ENCODE results near the gene CD164L2.

CD164L2 gene

GRCh38 chr1:27372808-27373690 is 10.1 kb downstream of the CD164L2 start:
- Histone ChIP-seq H3K27ac (ENCODE audit: low read depth, low read length) (no peak overlapping the region), H3K79me1 (ENCODE audit: low read length) (no peaks in the 10 kb centered on the region), H3K23ac (ENCODE audit: low read length) (no peak overlapping the region), H3K79me2 (ENCODE audit: control insufficient read depth, insufficient read depth, low read length) (no peaks in the 10 kb centered on the region), H3K18ac (ENCODE audit: low read length) (no peak overlapping the region), H3K4ac (ENCODE audit: low read depth, low read length) (no peak overlapping the region), H3K4me3 (ENCODE audit: low read length) (no peak overlapping the region), H4K5ac (ENCODE audit: low read length) (no peak overlapping the region), H2BK5ac (ENCODE audit: low read length) (no peak overlapping the region), H3K9ac (ENCODE audit: low read length) (no peak overlapping the region), H2AK5ac (ENCODE audit: low read length) (no peak overlapping the region), H3K56ac (ENCODE audit: low read length) (no peak overlapping the region), H3K4me2 (ENCODE audit: low read length) (no peak overlapping the region), H2BK15ac (replicated peaks; ENCODE audit: low read depth) (no peak overlapping the region), H2BK120ac (ENCODE audit: low read depth, low read length) (no peak overlapping the region), H4K8ac (ENCODE audit: low read depth, low read length) (no peak overlapping the region), H3K4me1 (ENCODE audit: control insufficient read depth, low read depth, low read length) (no peaks in the 10 kb centered on the region), H3K36me3 (ENCODE audit: control insufficient read depth, insufficient read depth, low read length) (no peaks in the 10 kb centered on the region), H3K27me3 (ENCODE audit: insufficient read depth, low read length, poor library complexity) (no peaks in the 10 kb centered on the region)
- peak; percentile 72 for DNase-seq
- WGBS (ENCODE audit: extremely low coverage, insufficient coverage, low lambda C conversion rate) = no CpG with 5 or more reads among the region's 11 CpGs

- Histone ChIP-seq H3K36me3 (ENCODE audit: control insufficient read depth, insufficient read depth, low read length) (no peaks in the 10 kb centered on the region), H3K27ac (ENCODE audit: low read depth, low read length) (no peak overlapping the region), H2BK5ac (ENCODE audit: low read length) (no peak overlapping the region), H3K9ac (ENCODE audit: low read length) (no peak overlapping the region), H3K4ac (ENCODE audit: low read depth, low read length) (no peak overlapping the region), H3K23ac (ENCODE audit: low read length) (no peak overlapping the region), H3K4me3 (ENCODE audit: low read length) (no peak overlapping the region), H2BK15ac (replicated peaks; ENCODE audit: low read depth) (no peak overlapping the region), H2AK5ac (ENCODE audit: low read length) (no peak overlapping the region), H3K27me3 (ENCODE audit: insufficient read depth, low read length, poor library complexity) (no peaks in the 10 kb centered on the region), H3K56ac (ENCODE audit: low read length) (no peak overlapping the region), H4K5ac (ENCODE audit: low read length) (no peak overlapping the region), H3K4me2 (ENCODE audit: low read length) (no peak overlapping the region), H3K18ac (ENCODE audit: low read length) (no peak overlapping the region), H4K8ac (ENCODE audit: low read depth, low read length) (no peak overlapping the region), H2BK120ac (ENCODE audit: low read depth, low read length) (no peak overlapping the region), H3K79me2 (ENCODE audit: control insufficient read depth, insufficient read depth, low read length) (no peaks in the 10 kb centered on the region), H3K79me1 (ENCODE audit: low read length) (no peaks in the 10 kb centered on the region), H3K4me1 (ENCODE audit: control insufficient read depth, low read depth, low read length) (no peaks in the 10 kb centered on the region)
- WGBS (ENCODE audit: extremely low coverage, insufficient coverage, low lambda C conversion rate) = no CpG with 5 or more reads among the region's 19 CpGs
- DNase-seq = no peak
Measured at GRCh38 chr1:27372022-27372807, 10.9 kb downstream of the CD164L2 start.

GRCh38 chr1:27368869-27369582 is 14.1 kb downstream of the CD164L2 start:
- Histone ChIP-seq H3K4me3 (ENCODE audit: low read length) (no peak overlapping the region), H3K36me3 (ENCODE audit: control insufficient read depth, insufficient read depth, low read length) (no peaks in the 10 kb centered on the region), H3K23ac (ENCODE audit: low read length) (no peak overlapping the region), H3K9ac (ENCODE audit: low read length) (no peak overlapping the region), H3K18ac (ENCODE audit: low read length) (no peak overlapping the region), H3K4me2 (ENCODE audit: low read length) (no peak overlapping the region), H3K56ac (ENCODE audit: low read length) (no peak overlapping the region), H2AK5ac (ENCODE audit: low read length) (no peak overlapping the region), H3K79me1 (ENCODE audit: low read length) (no peaks in the 10 kb centered on the region), H2BK120ac (ENCODE audit: low read depth, low read length) (no peak overlapping the region), H4K5ac (ENCODE audit: low read length) (no peak overlapping the region), H3K79me2 (ENCODE audit: control insufficient read depth, insufficient read depth, low read length) (no peaks in the 10 kb centered on the region), H3K27ac (ENCODE audit: low read depth, low read length) (no peak overlapping the region), H2BK5ac (ENCODE audit: low read length) (no peak overlapping the region), H2BK15ac (replicated peaks; ENCODE audit: low read depth) (no peak overlapping the region), H3K27me3 (ENCODE audit: insufficient read depth, low read length, poor library complexity) (no peaks in the 10 kb centered on the region), H3K4me1 (ENCODE audit: control insufficient read depth, low read depth, low read length) (peaks cover 3% of the 10 kb centered on the region), H4K8ac (ENCODE audit: low read depth, low read length) (no peak overlapping the region), H3K4ac (ENCODE audit: low read depth, low read length) (no peak overlapping the region)
- no CpG with 5 or more reads among the region's 13 CpGs for WGBS (ENCODE audit: extremely low coverage, insufficient coverage, low lambda C conversion rate)
- peak; percentile 49 for DNase-seq

GRCh38 chr1:27367160-27367650 is 15.9 kb downstream of the CD164L2 start:
- DNase-seq = no peak
- WGBS (ENCODE audit: extremely low coverage, insufficient coverage, low lambda C conversion rate) = no CpG with 5 or more reads among the region's 8 CpGs

GRCh38 chr1:27366411-27367159 is 16.5 kb downstream of the CD164L2 start, which contains the start of gene MAP3K6:
TSS of gene MAP3K6 (minus strand) at chr1:27366961. CDS start at chr1:27366597, 364 bp downstream.
- Histone ChIP-seq H3K23ac (ENCODE audit: low read length) (no peak within 1 kb of the TSS), H2BK5ac (ENCODE audit: low read length) (no peak within 1 kb of the TSS), H2AK5ac (ENCODE audit: low read length) (no peak within 1 kb of the TSS), H3K18ac (ENCODE audit: low read length) (peak within 1 kb of the TSS; percentile 61), H3K9ac (ENCODE audit: low read length) (peak within 1 kb of the TSS; percentile 89), H3K4me3 (ENCODE audit: low read length) (peak within 1 kb of the TSS; percentile 77), H2BK120ac (ENCODE audit: low read depth, low read length) (no peak within 1 kb of the TSS), H3K36me3 (ENCODE audit: control insufficient read depth, insufficient read depth, low read length) (no peaks in the 10 kb centered on the region), H3K79me2 (ENCODE audit: control insufficient read depth, insufficient read depth, low read length) (no peaks in the 10 kb centered on the region), H3K56ac (ENCODE audit: low read length) (peak within 1 kb of the TSS; percentile 62), H3K4me2 (ENCODE audit: low read length) (peak within 1 kb of the TSS; percentile 96), H2BK15ac (replicated peaks; ENCODE audit: low read depth) (no peak within 1 kb of the TSS), H3K4ac (ENCODE audit: low read depth, low read length) (peak within 1 kb of the TSS; percentile 64), H4K5ac (ENCODE audit: low read length) (no peak within 1 kb of the TSS), H3K79me1 (ENCODE audit: low read length) (no peaks in the 10 kb centered on the region), H4K8ac (ENCODE audit: low read depth, low read length) (peak within 1 kb of the TSS; percentile 16), H3K27ac (ENCODE audit: low read depth, low read length) (peak within 1 kb of the TSS; percentile 79), H3K4me1 (ENCODE audit: control insufficient read depth, low read depth, low read length) (peaks cover 3% of the 10 kb centered on the region), H3K27me3 (ENCODE audit: insufficient read depth, low read length, poor library complexity) (no peaks in the 10 kb centered on the region)
- no CpG with 5 or more reads among the region's 67 CpGs for WGBS (ENCODE audit: extremely low coverage, insufficient coverage, low lambda C conversion rate)
- peak; percentile 91 for DNase-seq

More at GRCh38 chr1:27367160-27367650, 15.9 kb downstream of the CD164L2 start:
- Histone ChIP-seq H3K79me1 (ENCODE audit: low read length) (no peaks in the 10 kb centered on the region), H3K9ac (ENCODE audit: low read length) (peak overlapping the region; percentile 89), H3K36me3 (ENCODE audit: control insufficient read depth, insufficient read depth, low read length) (no peaks in the 10 kb centered on the region), H3K4me3 (ENCODE audit: low read length) (no peak overlapping the region), H3K56ac (ENCODE audit: low read length) (peak overlapping the region; percentile 62), H2BK120ac (ENCODE audit: low read depth, low read length) (no peak overlapping the region), H2BK15ac (replicated peaks; ENCODE audit: low read depth) (no peak overlapping the region), H3K79me2 (ENCODE audit: control insufficient read depth, insufficient read depth, low read length) (no peaks in the 10 kb centered on the region), H3K4me1 (ENCODE audit: control insufficient read depth, low read depth, low read length) (peaks cover 3% of the 10 kb centered on the region), H4K5ac (ENCODE audit: low read length) (no peak overlapping the region), H3K27ac (ENCODE audit: low read depth, low read length) (no peak overlapping the region), H3K27me3 (ENCODE audit: insufficient read depth, low read length, poor library complexity) (no peaks in the 10 kb centered on the region), H3K4me2 (ENCODE audit: low read length) (peak overlapping the region; percentile 96), H3K18ac (ENCODE audit: low read length) (no peak overlapping the region), H4K8ac (ENCODE audit: low read depth, low read length) (no peak overlapping the region), H3K23ac (ENCODE audit: low read length) (no peak overlapping the region), H2BK5ac (ENCODE audit: low read length) (no peak overlapping the region), H3K4ac (ENCODE audit: low read depth, low read length) (no peak overlapping the region), H2AK5ac (ENCODE audit: low read length) (no peak overlapping the region)

All from mesendoderm (in vitro differentiated cells).